HG03469 (cell line): ENCODE measurements around the gene C1orf146.
"Not testable (repeated sequence)": the region's sequence is repeated elsewhere in the genome, so short reads cannot be mapped to it uniquely, and the experiment has no call there.

Experiments used
- ATAC-seq: cut with Tn5 transposase; IDR thresholded peaks from one replicate; pipeline ENCODE4 v1.9.1; 2021; ENCODE audit warnings: mild to moderate bottlenecking, moderate library complexity, moderate number of reproducible peaks; ENCODE audit not compliant: unreplicated experiment

C1orf146 gene

DNA sequence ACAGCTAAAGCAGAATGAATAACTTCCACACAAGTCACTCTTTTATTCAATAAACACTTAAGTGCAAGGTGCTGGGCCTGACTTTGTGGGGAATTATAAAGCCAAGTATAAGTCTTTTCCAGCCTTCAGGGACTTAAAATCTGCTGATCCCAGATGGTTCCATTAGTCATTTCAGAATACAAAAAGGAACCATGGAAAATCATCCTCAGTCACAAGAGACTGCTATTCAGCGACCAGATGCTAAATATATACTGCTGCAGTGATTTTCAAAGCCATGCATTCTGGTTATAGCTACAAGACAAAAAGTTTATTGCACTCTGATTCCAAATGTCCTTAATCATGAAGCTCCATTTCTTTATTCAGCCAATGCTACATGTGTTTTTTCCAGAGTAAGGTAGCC is 55.3 kb downstream of the C1orf146 start:
- no peak for ATAC-seq

DNA sequence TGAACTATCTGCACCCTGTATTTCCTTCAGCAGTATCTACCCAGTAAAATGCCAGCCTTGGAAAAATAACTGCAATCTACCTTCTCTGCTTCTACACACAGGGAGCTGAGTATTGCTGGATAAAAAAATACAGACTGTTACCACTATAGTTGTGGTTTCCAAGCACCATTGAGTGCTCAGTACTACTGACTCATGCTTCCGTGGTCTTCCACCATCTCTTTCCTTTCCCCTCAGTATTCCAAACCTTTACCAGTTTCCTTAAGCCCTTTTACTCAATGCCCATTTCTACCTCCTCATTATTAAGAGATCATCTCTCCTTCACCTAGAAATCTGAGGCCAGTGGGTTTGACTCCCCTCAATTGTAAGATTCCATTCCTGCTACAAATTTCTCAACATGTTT is 57.2 kb downstream of the C1orf146 start:
- no peak for ATAC-seq

GRCh38 chr1:92276082-92276481 is 58.4 kb downstream of the C1orf146 start:
- ATAC-seq, result no peak

- no peak for ATAC-seq
Measured at GRCh38 chr1:92277105-92277723, 59.5 kb downstream of the C1orf146 start.

DNA sequence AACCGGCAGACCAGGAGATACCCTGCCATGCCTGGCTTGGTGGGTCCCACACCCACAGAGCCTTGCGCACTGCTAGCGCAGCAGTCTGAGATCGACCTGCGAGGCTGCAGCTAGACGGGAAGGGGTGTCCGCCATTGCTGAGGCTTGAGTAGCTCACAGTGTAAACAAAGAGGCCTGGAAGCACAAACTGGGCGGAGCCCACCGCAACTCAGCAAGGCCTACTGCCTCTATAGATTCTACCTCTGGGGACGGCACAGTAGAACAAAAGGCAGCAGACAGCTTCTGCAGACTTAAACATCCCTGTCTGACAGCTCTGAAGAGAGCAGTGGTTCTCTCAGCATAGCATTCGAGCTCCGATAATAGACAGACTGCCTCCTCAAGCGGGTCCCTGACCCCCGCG is 62.1 kb downstream of the C1orf146 start:
- ATAC-seq, result not testable (repeated sequence)

DNA sequence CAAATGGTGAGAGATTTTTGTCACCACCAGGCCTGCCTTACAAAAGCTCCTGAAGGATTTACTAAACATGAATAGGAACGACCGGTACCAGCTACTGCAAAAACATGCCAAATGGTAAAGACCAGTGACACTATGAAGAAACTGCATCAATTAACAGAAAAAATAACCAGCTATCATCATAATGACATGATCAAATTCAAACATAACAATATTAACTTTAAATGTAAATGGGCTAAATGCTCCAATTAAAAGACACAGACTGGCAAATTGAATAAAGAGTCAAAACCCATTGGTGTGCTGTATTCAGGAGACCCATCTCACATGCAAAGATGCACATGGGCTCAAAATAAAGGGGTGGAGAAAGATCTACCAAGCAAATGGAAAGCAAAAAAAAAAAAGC is 63.7 kb downstream of the C1orf146 start:
- ATAC-seq, result not testable (repeated sequence)

DNA sequence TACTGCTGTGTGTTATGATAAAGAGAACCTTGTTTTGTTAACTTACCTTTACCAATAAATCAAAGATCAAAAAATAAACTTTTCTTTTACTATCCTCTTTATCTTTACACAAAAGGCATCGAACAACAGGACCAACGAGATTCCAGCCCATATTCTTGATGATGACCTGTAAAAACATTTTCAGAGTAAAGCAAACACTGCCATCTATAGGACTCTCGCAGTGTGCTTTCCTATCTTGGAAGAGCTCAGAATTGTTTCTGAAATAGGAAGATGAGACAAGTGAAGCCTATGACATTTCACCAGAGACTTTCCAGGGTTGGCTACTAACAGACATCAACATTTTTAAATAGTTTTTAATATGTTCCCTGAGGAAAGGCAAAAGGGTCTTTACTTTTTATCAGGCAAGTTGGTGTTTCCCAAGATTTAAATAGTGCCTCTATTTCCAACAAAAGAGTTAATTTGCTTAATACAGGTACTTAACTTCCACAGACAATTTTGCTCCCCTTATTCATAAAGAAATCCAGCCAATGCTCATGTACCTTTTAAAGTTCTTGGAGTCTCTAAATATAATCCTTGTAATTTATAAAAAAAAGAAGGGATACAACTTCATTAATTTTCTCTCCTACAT is 73.8 kb downstream of the C1orf146 start:
- no peak for ATAC-seq
